ENCODE measurements around the gene FYB1.

DNA sequence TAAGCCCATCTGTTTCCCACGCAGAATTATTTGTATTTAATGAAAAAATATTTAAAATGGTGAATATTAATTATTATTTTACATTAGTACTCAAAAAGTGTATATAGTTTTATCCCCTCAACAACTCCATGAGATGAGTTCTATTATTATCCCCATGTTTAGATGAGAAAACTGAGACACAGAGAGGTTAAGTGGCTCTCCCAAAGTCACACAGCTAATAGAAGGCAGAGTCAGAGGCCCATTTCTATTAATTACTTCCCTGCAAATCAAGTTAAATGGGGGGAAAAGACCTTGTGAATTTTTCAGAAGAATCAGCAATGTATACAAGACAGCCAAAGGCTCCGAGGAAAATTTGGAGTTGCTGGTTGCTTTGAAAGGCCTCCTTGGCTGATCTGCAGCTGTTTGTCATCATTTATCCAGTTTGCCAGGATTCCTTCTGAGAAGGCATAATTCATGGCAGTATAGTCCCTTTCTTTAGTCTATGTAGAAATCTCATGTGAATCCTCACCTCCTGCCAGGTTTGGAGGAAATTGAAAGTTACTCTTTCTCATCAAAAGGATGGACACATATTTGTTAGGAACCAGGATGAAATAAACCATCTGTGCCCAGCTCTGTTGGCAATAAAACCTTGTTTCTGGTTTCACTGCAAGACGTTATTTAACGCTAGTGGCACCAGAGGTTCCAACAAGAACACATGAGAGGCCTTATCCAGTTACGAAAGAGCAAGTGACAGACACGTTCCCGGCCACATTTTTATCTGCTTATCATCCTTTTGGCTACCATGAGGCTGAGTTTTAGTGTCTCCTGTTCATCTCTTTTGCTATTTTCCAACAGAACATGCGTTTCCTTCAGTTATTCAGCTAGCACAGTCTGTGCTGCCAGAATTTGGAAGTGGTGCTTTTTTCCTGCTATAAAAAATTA lies 621 bp downstream of the FYB1 start:
- TF ChIP-seq, protein P1, sequence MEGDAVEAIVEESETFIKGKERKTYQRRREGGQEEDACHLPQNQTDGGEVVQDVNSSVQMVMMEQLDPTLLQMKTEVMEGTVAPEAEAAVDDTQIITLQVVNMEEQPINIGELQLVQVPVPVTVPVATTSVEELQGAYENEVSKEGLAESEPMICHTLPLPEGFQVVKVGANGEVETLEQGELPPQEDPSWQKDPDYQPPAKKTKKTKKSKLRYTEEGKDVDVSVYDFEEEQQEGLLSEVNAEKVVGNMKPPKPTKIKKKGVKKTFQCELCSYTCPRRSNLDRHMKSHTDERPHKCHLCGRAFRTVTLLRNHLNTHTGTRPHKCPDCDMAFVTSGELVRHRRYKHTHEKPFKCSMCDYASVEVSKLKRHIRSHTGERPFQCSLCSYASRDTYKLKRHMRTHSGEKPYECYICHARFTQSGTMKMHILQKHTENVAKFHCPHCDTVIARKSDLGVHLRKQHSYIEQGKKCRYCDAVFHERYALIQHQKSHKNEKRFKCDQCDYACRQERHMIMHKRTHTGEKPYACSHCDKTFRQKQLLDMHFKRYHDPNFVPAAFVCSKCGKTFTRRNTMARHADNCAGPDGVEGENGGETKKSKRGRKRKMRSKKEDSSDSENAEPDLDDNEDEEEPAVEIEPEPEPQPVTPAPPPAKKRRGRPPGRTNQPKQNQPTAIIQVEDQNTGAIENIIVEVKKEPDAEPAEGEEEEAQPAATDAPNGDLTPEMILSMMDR (IDR thresholded peaks at IDR 0.05), result no peak
- no peak for TF ChIP-seq POLR2A (IDR thresholded peaks at IDR 0.05)
